Liver (tissue), 9 donors: Measurements from ENCODE around the gene PPIA. TPM values are rescaled to one million over a fixed set of nuclear protein-coding genes. Genes with fewer than 3 reads are reported as not detected.

Source experiments
- DNase-seq: peaks from one replicate; pipeline ENCODE4 v3.0.0-alpha.2; 2017; ENCODE audit warnings: low spot score
- H3K27ac ChIP-seq, 2 donors: one replicate each; pipeline ENCODE4 v1.7.0; 2013; ENCODE audit warnings: inconsistent platforms in 2 of 2, low read length in 2 of 2, control low read depth in 1 of 2, low read depth in 1 of 2, mild to moderate bottlenecking in 1 of 2
- H3K27me3 ChIP-seq, 4 donors: one replicate each; pipeline versions ENCODE4 v1.6.1 to v1.7.0; 2013; ENCODE audit warnings: low read length in 3 of 4, inconsistent platforms in 1 of 4, mild to moderate bottlenecking in 1 of 4, moderate library complexity in 1 of 4; ENCODE audit not compliant: control insufficient read depth in 4 of 4, insufficient read depth in 4 of 4
- H3K36me3 ChIP-seq, 4 donors: one replicate each; pipeline versions ENCODE4 v1.6.1 to v1.7.0; 2013; ENCODE audit warnings: low read length in 3 of 4, mild to moderate bottlenecking in 3 of 4, low read depth in 1 of 4, moderate library complexity in 1 of 4; ENCODE audit not compliant: control insufficient read depth in 4 of 4, insufficient read depth in 3 of 4
- H3K4me1 ChIP-seq, 4 donors: one replicate each; pipeline versions ENCODE4 v1.6.1 to v1.7.0; 2013; ENCODE audit warnings: low read length in 3 of 4, mild to moderate bottlenecking in 3 of 4, moderate library complexity in 1 of 4; ENCODE audit not compliant: control insufficient read depth in 4 of 4, insufficient read depth in 4 of 4
- H3K4me3 ChIP-seq, 3 donors: one replicate each; pipeline versions ENCODE4 v1.6.1 to v1.7.0; 2013; ENCODE audit warnings: low read length in 3 of 3, control low read depth in 1 of 3, low read depth in 1 of 3, mild to moderate bottlenecking in 1 of 3
- H3K9ac ChIP-seq, 2 donors: one replicate each; pipeline ENCODE4 v1.7.0; 2013; ENCODE audit warnings: low read length in 2 of 2, mild to moderate bottlenecking in 2 of 2, moderate library complexity in 2 of 2, control low read depth in 1 of 2, low read depth in 1 of 2
- H3K9me3 ChIP-seq, 4 donors: one replicate each; pipeline versions ENCODE4 v1.6.1 to v1.7.0; 2013; ENCODE audit warnings: low read length in 3 of 4; ENCODE audit not compliant: control insufficient read depth in 4 of 4
- CTCF ChIP-seq: fragments of 150-350 bp; IDR thresholded peaks from 2 replicates; pipeline ENCODE4 v1.5.1; 2017; ENCODE audit warnings: improper control_type of control experiment, low read depth, low read length; ENCODE audit not compliant: missing input control
- EGR1 ChIP-seq, 2 donors: IDR thresholded peaks; 2 replicates each; pipeline ENCODE4 v1.6.1; 2016 to 2018; ENCODE audit warnings: antibody characterized with exemption in 2 of 2, low read depth in 2 of 2
- FOXA1 ChIP-seq: IDR thresholded peaks from 2 replicates; pipeline ENCODE4 v1.6.1; 2016; ENCODE audit warnings: antibody characterized with exemption
- FOXA2 ChIP-seq: IDR thresholded peaks from 2 replicates; pipeline ENCODE4 v1.6.1; 2016; ENCODE audit warnings: antibody characterized with exemption
- GABPA ChIP-seq, 2 donors: IDR thresholded peaks in 1 of 2; conservative IDR thresholded peaks in 1 of 2; 2 replicates each; pipeline ENCODE4 v1.6.1; 2016; ENCODE audit warnings: antibody characterized with exemption in 2 of 2, mild to moderate bottlenecking in 1 of 2, moderate library complexity in 1 of 2
- HNF4A ChIP-seq, 2 donors: conservative IDR thresholded peaks; 2 replicates each; pipeline ENCODE4 v1.6.1; 2016; ENCODE audit warnings: antibody characterized with exemption in 2 of 2, mild to moderate bottlenecking in 2 of 2
- HNF4G ChIP-seq: IDR thresholded peaks from 2 replicates; pipeline ENCODE4 v1.6.1; 2016; ENCODE audit warnings: antibody characterized with exemption
- JUND ChIP-seq, 2 donors: IDR thresholded peaks; 2 replicates each; pipeline ENCODE4 v1.6.1; 2016; ENCODE audit warnings: antibody characterized with exemption in 2 of 2
- NR2F2 ChIP-seq: IDR thresholded peaks from 2 replicates; pipeline ENCODE4 v1.6.1; 2016; ENCODE audit warnings: antibody characterized with exemption
- RAD21 ChIP-seq, 2 donors: IDR thresholded peaks; 2 replicates each; pipeline ENCODE4 v1.6.1; 2016; ENCODE audit warnings: antibody characterized with exemption in 2 of 2, mild to moderate bottlenecking in 2 of 2
- RXRA ChIP-seq, 2 donors: IDR thresholded peaks; 2 replicates each; pipeline ENCODE4 v1.6.1; 2017 to 2018; ENCODE audit warnings: antibody characterized with exemption in 2 of 2, mild to moderate bottlenecking in 1 of 2
- SP1 ChIP-seq: IDR thresholded peaks from 2 replicates; pipeline ENCODE4 v1.6.1; 2018; ENCODE audit warnings: antibody characterized with exemption, mild to moderate bottlenecking
- TAF1 ChIP-seq: conservative IDR thresholded peaks from 2 replicates; pipeline ENCODE4 v1.6.1; 2016; ENCODE audit warnings: antibody characterized with exemption, mild to moderate bottlenecking
- YY1 ChIP-seq: IDR thresholded peaks from 2 replicates; pipeline ENCODE4 v1.6.1; 2016; ENCODE audit warnings: antibody characterized with exemption, mild to moderate bottlenecking
- WGBS: extraction: QIAGEN DNeasy Blood & Tissue Kit; methylation state at CpG from one replicate; pipeline ENCODE4 v1.1.7; 2013; 5-methylcytosine and 5-hydroxymethylcytosine counted together
- polyA plus RNA-seq, 2 donors: library from polyadenylated mRNA; stranded (reverse) in 1 of 2; unstranded in 1 of 2; fragments of 200-250 nt in 1 of 2; fragments of >200 nt in 1 of 2; fragmentation: Nextera tagmentation in 1 of 2; extraction: Ambion mirVana in 1 of 2; gene quantifications; one replicate each; pipeline versions ENCODE4 v1.2.1 to v1.2.3, GENCODE V29; 2013 to 2015
- total RNA-seq, 2 donors: library from RNA; depleted of rRNA; stranded (reverse); fragments of >200 nt; gene quantifications; one replicate each; pipeline ENCODE4 v1.2.3, GENCODE V29; 2014
- TF ChIP-seq, protein P1 (sequence below): IDR thresholded peaks from 2 replicates; pipeline ENCODE4 v1.6.1; 2016; ENCODE audit warnings: antibody characterized with exemption
- TF ChIP-seq, protein P2 (sequence below): IDR thresholded peaks from 2 replicates; pipeline ENCODE4 v1.6.1; 2016; ENCODE audit warnings: antibody characterized with exemption
- TF ChIP-seq, protein P3 (sequence below): IDR thresholded peaks from 2 replicates; pipeline ENCODE4 v1.6.1; 2016; ENCODE audit warnings: antibody characterized with exemption
- TF ChIP-seq, protein P4 (sequence below): IDR thresholded peaks from 2 replicates; pipeline ENCODE4 v1.6.1; 2016; ENCODE audit warnings: antibody characterized with exemption, mild to moderate bottlenecking
- donor health status: healthy.
- donor health status: healthy.
- donor health status: healthy.
- donor health status: healthy.
- donor health status: healthy.

Gene PPIA
- total and polyA plus RNA-seq, 4 donors: 834 to 1,873 (median 1,399) TPM

GRCh38 chr7:44796034-44796503 is 412 bp upstream of the PPIA start:
- Histone ChIP-seq H3K4me1 (peaks cover 3 to 17% (median 10%) of the 10 kb centered on the region in 4 donors), H3K9ac (peak overlapping the region; percentile 59 to 86), H3K36me3 (peaks cover 5 to 17% (median 11%) of the 10 kb centered on the region in 4 donors), H3K27me3 (no peaks in the 10 kb centered on the region), H3K27ac (peak overlapping the region; percentile 90 to 100), H3K4me3 (peak overlapping the region; percentile 61 to 92 (median 81)), H3K9me3 (no peaks in the 10 kb centered on the region)
- TF ChIP-seq, protein P1, sequence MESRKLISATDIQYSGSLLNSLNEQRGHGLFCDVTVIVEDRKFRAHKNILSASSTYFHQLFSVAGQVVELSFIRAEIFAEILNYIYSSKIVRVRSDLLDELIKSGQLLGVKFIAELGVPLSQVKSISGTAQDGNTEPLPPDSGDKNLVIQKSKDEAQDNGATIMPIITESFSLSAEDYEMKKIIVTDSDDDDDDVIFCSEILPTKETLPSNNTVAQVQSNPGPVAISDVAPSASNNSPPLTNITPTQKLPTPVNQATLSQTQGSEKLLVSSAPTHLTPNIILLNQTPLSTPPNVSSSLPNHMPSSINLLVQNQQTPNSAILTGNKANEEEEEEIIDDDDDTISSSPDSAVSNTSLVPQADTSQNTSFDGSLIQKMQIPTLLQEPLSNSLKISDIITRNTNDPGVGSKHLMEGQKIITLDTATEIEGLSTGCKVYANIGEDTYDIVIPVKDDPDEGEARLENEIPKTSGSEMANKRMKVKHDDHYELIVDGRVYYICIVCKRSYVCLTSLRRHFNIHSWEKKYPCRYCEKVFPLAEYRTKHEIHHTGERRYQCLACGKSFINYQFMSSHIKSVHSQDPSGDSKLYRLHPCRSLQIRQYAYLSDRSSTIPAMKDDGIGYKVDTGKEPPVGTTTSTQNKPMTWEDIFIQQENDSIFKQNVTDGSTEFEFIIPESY: no peak
- TF ChIP-seq JUND (IDR thresholded peaks at IDR 0.05) (no peak), HNF4A (conservative IDR thresholded peaks at IDR 0.05) (no peak), TAF1 (no peak), FOXA2 (no peak), RAD21 (IDR thresholded peaks at IDR 0.05) (peak in 1 of 2 donors; percentile 6), NR2F2 (no peak), EGR1 (IDR thresholded peaks at IDR 0.05; ENCODE audit: low read depth in 2 of 2) (no peak), RXRA (IDR thresholded peaks at IDR 0.05) (no peak), SP1 (no peak), HNF4G (no peak), YY1 (peak; percentile 50), FOXA1 (no peak), GABPA (IDR thresholded peaks at IDR 0.05 in 1 of 2, conservative IDR thresholded peaks at IDR 0.05 in 1 of 2) (peak in 1 of 2 donors; percentile 23), CTCF (no peak)
- TF ChIP-seq, protein P2, sequence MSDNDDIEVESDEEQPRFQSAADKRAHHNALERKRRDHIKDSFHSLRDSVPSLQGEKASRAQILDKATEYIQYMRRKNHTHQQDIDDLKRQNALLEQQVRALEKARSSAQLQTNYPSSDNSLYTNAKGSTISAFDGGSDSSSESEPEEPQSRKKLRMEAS: no peak
- TF ChIP-seq, protein P3, sequence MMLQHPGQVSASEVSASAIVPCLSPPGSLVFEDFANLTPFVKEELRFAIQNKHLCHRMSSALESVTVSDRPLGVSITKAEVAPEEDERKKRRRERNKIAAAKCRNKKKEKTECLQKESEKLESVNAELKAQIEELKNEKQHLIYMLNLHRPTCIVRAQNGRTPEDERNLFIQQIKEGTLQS: no peak
- TF ChIP-seq, protein P4, sequence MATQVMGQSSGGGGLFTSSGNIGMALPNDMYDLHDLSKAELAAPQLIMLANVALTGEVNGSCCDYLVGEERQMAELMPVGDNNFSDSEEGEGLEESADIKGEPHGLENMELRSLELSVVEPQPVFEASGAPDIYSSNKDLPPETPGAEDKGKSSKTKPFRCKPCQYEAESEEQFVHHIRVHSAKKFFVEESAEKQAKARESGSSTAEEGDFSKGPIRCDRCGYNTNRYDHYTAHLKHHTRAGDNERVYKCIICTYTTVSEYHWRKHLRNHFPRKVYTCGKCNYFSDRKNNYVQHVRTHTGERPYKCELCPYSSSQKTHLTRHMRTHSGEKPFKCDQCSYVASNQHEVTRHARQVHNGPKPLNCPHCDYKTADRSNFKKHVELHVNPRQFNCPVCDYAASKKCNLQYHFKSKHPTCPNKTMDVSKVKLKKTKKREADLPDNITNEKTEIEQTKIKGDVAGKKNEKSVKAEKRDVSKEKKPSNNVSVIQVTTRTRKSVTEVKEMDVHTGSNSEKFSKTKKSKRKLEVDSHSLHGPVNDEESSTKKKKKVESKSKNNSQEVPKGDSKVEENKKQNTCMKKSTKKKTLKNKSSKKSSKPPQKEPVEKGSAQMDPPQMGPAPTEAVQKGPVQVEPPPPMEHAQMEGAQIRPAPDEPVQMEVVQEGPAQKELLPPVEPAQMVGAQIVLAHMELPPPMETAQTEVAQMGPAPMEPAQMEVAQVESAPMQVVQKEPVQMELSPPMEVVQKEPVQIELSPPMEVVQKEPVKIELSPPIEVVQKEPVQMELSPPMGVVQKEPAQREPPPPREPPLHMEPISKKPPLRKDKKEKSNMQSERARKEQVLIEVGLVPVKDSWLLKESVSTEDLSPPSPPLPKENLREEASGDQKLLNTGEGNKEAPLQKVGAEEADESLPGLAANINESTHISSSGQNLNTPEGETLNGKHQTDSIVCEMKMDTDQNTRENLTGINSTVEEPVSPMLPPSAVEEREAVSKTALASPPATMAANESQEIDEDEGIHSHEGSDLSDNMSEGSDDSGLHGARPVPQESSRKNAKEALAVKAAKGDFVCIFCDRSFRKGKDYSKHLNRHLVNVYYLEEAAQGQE: no peak
- DNase-seq: no peak
- under 1% methylated on average over 59 of the region's 59 CpGs for WGBS
